Psoas muscle (tissue), 8 donors: Measurements from ENCODE around the gene KIAA1210. TPM values are rescaled to one million over a fixed set of nuclear protein-coding genes. Genes with fewer than 3 reads are reported as not detected.

Experiments
- ATAC-seq, 4 donors: fragments of 200-7000 bp; cut with Tn5 transposase; one replicate each; pipeline ENCODE4 v1.9.1; 2020; ENCODE audit warnings: moderate library complexity in 3 of 4, mild to moderate bottlenecking in 2 of 4
- DNase-seq, 2 donors: peaks; one replicate each; pipeline ENCODE4 v3.0.0-alpha.2; 2020
- H3K27ac ChIP-seq: fragments of 200-600 bp; one replicate; pipeline ENCODE4 v1.8.0; 2022
- H3K27me3 ChIP-seq, 3 donors: fragments of 200-600 bp in 1 of 3; one replicate each; pipeline versions ENCODE4 v1.6.1 to v1.8.0; 2013 to 2022; ENCODE audit warnings: low read length in 2 of 3, mild to moderate bottlenecking in 2 of 3, moderate library complexity in 1 of 3; ENCODE audit not compliant: insufficient read depth in 3 of 3
- H3K36me3 ChIP-seq, 2 donors: fragments of 200-600 bp in 1 of 2; one replicate each; pipeline versions ENCODE4 v1.6.1 to v1.8.0; 2013 to 2022; ENCODE audit warnings: low read depth in 1 of 2, mild to moderate bottlenecking in 1 of 2, moderate library complexity in 1 of 2; ENCODE audit not compliant: insufficient read depth in 1 of 2
- H3K4me1 ChIP-seq: fragments of 200-600 bp; one replicate; pipeline ENCODE4 v1.8.0; 2022
- H3K4me3 ChIP-seq: fragments of 200-600 bp; one replicate; pipeline ENCODE4 v1.8.0; 2022; ENCODE audit warnings: mild to moderate bottlenecking
- H3K9me3 ChIP-seq: fragments of 200-600 bp; one replicate; pipeline ENCODE4 v1.8.0; 2022
- WGBS, 3 donors: extraction: QIAGEN DNeasy Blood & Tissue Kit; methylation state at CpG; one replicate each; pipeline versions ENCODE4 v1.1.6 to v1.1.7; 2013; 5-methylcytosine and 5-hydroxymethylcytosine counted together
- intact Hi-C, 2 donors: fragments of 100-400 bp; cut with DNase I; formaldehyde crosslinking; loops; one replicate each; pipeline versions ENCODE4 v1.11.0 to v1.14.2; 2022
- polyA plus RNA-seq, 3 donors: library from polyadenylated mRNA; stranded (reverse); fragments of 200-250 nt; gene quantifications; one replicate each; pipeline ENCODE4 v1.2.3, GENCODE V29; 2013
- total RNA-seq, 4 donors: library from RNA; stranded (reverse); fragmentation: NEBNext Ultra II Directional in 2 of 4; extraction: Animal tissue kit (Norgen Biotek cat#: 25700) in 2 of 4; gene quantifications; one replicate each; pipeline versions ENCODE4 v1.2.1 to v1.2.4, GENCODE V29; 2021 to 2023
- TF ChIP-seq, protein P1 (sequence below): fragments of 200-600 bp; IDR thresholded peaks from one replicate; pipeline ENCODE4 v1.8.0; 2022; ENCODE audit warnings: antibody characterized with exemption
- donor health status: healthy with polysubstance abuse.
- donor health status: DM: no; HTN: no; CAD: no; lungs with moderate emphysema.
- donor health status: Bipolar disorder and iron deficiency.
- donor health status: healthy.
- donor health status: DM: yes; HTN: yes; CAD: no.
- donor health status: DM: no; HTN: no; CAD: no.
- donor health status: DM: no; HTN: no; CAD: no.
- donor health status: DM: yes; HTN: yes; CAD: no.

Gene KIAA1210
- total and polyA plus RNA-seq, 7 donors, result not detected

GRCh38 chrX:119150163-119151050 is 22.8 kb upstream of the KIAA1210 start:
- DNase-seq (peak in 1 of 2 donors; percentile 50), ATAC-seq (no peak)
- Histone ChIP-seq H3K27me3 (peaks cover 0 to 5% (median 0%) of the 10 kb centered on the region in 3 donors), H3K36me3 (no peaks in the 10 kb centered on the region), H3K4me3 (no peak overlapping the region), H3K9me3 (no peaks in the 10 kb centered on the region), H3K4me1 (no peaks in the 10 kb centered on the region), H3K27ac (no peak overlapping the region)
- WGBS, 3 donors, result 45 to 62% (median 61%) methylated on average over 37 to 42 of the region's 42 CpGs
- TF ChIP-seq, protein P1, sequence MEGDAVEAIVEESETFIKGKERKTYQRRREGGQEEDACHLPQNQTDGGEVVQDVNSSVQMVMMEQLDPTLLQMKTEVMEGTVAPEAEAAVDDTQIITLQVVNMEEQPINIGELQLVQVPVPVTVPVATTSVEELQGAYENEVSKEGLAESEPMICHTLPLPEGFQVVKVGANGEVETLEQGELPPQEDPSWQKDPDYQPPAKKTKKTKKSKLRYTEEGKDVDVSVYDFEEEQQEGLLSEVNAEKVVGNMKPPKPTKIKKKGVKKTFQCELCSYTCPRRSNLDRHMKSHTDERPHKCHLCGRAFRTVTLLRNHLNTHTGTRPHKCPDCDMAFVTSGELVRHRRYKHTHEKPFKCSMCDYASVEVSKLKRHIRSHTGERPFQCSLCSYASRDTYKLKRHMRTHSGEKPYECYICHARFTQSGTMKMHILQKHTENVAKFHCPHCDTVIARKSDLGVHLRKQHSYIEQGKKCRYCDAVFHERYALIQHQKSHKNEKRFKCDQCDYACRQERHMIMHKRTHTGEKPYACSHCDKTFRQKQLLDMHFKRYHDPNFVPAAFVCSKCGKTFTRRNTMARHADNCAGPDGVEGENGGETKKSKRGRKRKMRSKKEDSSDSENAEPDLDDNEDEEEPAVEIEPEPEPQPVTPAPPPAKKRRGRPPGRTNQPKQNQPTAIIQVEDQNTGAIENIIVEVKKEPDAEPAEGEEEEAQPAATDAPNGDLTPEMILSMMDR, result no peak
- intact Hi-C loops, result no loop called here

DNA sequence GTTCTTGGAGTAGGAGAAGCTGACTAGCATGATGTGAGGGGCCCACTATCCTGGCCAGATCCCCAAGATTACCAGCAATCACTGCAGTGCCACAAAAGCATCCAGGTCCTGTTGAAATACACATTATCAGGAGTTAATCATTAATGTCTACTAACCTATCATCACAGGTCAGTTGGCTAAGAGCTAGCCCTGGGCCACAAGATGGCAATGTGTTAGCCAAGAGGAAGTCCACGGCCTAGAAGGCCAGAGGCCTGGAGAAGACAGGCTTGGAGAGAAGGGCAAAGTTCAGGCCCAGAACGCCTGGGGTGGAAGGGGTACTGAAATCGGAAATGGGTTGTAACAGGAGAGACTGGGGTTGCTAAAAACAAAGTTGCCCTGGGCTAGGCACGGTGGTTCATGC is 19.9 kb upstream of the KIAA1210 start:
- 83 to 97% (median 92%) methylated on average over 4 of the region's 4 CpGs for WGBS, 3 donors
- Histone ChIP-seq H3K4me3 (no peak overlapping the region), H3K36me3 (no peaks in the 10 kb centered on the region), H3K4me1 (no peaks in the 10 kb centered on the region), H3K27me3 (peaks cover 0 to under 1% (median 0%) of the 10 kb centered on the region in 3 donors), H3K9me3 (no peaks in the 10 kb centered on the region), H3K27ac (no peak overlapping the region)
- DNase-seq (no peak), ATAC-seq (no peak)
- intact Hi-C loops, result no loop called here
- TF ChIP-seq, protein P1, result no peak

DNA sequence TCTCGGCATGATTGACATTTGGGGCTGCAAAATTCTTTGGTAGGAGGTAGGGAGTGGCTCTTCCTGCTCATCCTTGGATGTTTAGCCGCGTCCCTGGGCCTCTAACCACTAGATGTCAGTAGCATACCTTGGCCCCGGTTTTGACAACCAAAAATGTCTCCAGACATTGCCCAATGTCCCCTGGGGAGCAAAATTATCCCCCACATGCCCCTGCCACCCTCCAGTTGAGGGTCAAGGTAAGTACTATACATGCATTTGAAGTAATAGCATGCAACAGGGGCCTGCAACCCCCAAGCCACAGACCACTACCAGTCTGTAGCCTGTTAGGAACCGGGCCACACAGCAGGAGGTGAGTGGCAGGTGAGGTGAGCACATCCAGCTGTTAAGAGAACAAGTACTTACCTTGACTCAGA is 17.6 kb upstream of the KIAA1210 start:
- intact Hi-C loops, result no loop called here
- DNase-seq (no peak), ATAC-seq (no peak)
- Histone ChIP-seq H3K27me3 (no peaks in the 10 kb centered on the region), H3K9me3 (no peaks in the 10 kb centered on the region), H3K4me3 (no peak overlapping the region), H3K27ac (no peak overlapping the region), H3K36me3 (no peaks in the 10 kb centered on the region), H3K4me1 (no peaks in the 10 kb centered on the region)
- WGBS, 3 donors, result 39 to 44% (median 43%) methylated on average over 5 of the region's 5 CpGs
- TF ChIP-seq, protein P1, result no peak

DNA sequence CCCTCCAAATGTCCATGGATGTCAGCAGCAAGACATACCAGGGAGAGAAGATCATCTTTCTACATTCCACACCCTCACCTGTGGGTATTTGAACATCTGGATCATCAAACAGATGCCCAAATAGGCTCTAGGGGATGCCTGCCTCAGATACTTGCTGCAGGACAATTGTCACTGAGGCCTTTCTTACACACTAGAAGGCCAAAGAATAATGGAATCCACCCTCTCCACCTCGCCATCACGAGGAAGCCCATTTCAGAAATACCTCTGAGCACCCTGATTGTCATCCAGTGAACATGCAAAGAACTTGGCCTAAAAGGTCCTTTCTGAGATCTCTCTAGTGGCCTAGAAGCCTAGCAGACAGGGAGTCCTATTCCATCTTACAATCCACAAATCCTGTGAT is 6.9 kb upstream of the KIAA1210 start:
- ATAC-seq, result no peak
- Histone ChIP-seq H3K4me1 (no peaks in the 10 kb centered on the region), H3K27ac (no peak overlapping the region), H3K27me3 (peaks cover 0 to 9% (median 0%) of the 10 kb centered on the region in 3 donors), H3K9me3 (no peaks in the 10 kb centered on the region), H3K36me3 (no peaks in the 10 kb centered on the region), H3K4me3 (no peak overlapping the region)
- no peak for DNase-seq
- WGBS, 3 donors, result 45 to 93% (median 48%) methylated on average over 2 of the region's 2 CpGs
- TF ChIP-seq, protein P1, result no peak
- intact Hi-C loops, result no loop called here
